HG02840 (cell line): Measurements from ENCODE around the gene SLC25A18.
"Not testable (repeated sequence)": the region's sequence is repeated elsewhere in the genome, so short reads cannot be mapped to it uniquely, and the experiment has no call there.

ENCODE experiments used
- ATAC-seq: cut with Tn5 transposase; IDR thresholded peaks from one replicate; pipeline ENCODE4 v1.9.1; 2021; ENCODE audit warnings: mild to moderate bottlenecking, moderate library complexity, moderate number of reproducible peaks; ENCODE audit not compliant: unreplicated experiment, low FRiP score

SLC25A18 gene, protein sequence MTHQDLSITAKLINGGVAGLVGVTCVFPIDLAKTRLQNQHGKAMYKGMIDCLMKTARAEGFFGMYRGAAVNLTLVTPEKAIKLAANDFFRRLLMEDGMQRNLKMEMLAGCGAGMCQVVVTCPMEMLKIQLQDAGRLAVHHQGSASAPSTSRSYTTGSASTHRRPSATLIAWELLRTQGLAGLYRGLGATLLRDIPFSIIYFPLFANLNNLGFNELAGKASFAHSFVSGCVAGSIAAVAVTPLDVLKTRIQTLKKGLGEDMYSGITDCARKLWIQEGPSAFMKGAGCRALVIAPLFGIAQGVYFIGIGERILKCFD

DNA sequence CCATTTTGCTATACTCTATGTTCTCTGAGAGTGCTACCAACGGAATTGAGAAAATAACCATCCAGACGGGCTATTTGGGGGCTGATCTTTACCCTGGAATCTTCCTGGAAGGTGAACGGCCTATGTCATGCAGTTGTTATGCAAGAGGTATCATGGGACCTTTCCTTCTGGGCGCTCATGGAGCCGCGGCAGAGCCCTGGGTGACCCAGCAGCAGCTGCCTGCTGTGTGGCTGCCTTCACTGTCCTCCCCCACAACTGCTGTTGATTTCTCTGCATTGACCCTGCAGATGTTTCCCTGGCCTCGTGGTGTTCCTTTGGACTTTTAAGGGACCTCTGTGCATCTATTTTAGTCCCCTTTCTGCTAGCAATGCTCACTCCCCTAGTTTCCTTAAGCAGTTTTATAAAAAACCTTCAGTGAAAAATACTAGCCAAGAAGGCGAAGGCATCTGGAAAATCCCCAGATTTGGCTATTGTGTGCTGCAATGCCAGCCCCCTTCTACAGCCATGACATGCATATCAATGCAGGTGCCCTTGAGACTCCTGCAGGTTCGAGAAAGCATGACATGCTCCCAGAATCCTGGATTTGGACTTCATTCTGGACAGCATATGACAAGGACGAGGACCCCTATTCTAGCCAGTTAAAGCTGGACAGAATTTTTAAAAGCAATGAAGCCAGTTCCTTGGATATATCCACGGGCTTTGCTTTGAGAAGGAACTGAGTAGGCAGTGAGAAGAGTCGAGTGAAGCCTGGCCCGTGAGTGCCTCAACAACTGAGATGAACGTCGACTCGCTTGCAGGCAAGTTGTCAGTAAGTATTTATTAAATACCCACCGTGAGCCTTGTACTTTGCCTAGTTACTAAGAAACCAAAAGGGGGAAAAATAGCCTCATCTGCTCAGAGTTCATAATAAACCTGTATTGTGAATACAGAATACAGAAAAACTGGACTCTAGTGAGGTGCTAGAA, at the start of gene SLC25A18:
Gene SLC25A18, plus strand, starts transcription at position 593 of the 965 bp plus-strand sequence. CDS start 16,447 bp downstream, outside the sequence.
- no peak for ATAC-seq

DNA sequence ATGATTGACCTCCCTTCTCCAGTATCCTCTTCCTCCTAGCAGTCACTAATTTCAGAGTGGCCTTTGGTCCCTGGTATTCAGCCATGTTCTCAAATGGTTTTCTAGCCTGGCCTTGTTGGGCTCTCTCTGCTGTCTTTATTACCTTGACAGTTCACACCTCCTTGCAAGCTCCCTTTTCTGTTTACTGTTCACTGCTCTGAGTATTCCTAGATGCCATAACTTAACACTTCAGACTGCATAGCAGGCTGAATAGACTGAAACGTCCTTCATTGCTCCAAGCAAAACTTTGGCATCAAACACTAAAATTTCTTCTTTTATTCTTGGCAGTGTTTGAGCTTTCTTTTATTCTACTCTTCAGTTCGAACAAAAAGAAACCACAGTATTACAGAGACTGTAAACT, 49.7 kb upstream of the SLC25A18 start:
- no peak for ATAC-seq

DNA sequence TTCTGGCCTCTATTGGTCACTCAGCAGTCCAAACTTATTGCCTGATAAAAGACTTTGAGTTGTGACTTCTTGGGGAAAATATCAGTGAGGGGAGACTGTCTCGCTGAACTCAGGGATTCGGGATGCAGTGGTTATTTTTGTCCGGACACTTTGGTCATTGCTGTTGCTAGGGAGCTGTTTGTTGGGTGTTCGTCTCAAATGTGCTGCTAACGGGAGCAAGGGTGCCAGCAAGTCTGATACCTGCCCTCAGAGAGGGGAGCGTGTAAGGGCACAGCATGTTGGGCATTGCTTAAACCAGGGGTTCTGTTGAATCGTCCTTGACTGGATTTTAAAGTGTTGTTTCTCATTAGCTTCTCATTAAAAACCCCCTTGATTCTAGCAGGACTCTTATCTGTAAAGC, 49.2 kb upstream of the SLC25A18 start:
- no peak for ATAC-seq

DNA sequence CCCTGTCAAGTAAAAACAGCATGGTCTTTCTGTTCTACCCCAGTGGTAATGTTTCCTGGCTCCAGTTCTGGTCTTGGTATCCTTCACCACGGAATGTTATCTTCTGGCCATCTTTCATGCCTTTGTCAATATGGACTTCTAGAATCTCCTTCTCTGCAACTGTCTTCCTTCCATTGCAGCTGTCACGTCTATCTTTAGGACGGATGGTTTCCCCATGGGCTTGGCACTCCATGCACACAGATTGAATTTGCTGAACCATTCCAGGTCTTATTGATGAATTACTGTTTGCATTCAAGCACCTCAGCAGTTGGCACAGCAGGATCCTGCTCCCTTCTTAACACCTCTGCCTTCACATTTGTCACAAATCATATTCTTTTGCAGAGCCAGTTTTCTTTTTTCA, 44.9 kb upstream of the SLC25A18 start:
- no peak for ATAC-seq

DNA sequence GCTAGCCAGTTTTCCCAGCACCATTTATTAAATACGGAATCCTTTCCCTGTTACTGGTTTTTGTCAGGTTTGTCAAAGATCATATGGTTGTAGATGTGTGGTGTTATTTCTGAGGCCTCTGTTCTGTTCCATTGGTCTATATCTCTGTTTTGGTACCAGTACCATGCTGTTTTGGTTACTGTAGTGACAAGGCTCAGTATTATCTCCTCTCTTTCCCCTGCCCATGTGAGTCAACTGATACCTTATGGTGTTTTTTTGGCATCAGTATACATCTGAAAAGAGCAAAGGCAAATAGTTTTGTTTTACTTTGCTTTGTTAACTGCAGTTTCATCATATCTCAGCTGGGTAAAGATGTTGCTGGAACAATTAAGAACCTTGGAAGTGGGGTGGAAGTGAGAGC, 41.3 kb upstream of the SLC25A18 start:
- not testable (repeated sequence) for ATAC-seq

DNA sequence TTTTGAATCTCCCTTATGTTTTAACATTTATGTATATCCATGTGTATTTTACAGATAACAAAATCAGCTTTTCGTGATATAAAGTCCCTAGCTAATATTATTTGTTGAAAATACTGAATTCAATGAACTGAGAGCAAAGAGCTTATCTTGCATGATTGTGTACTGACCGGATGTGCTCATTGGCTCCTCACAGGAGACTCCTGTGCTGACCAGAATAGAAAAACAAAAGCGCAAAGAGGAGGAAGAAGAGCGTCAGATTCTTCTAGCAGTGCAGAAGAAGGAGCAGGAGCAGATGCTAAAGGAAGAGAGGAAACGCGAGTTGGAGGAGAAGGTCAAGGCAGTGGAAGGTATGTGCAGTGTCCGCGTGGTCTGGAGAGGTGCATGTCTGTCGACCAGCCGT, 39.4 kb upstream of the SLC25A18 start:
- ATAC-seq = no peak

DNA sequence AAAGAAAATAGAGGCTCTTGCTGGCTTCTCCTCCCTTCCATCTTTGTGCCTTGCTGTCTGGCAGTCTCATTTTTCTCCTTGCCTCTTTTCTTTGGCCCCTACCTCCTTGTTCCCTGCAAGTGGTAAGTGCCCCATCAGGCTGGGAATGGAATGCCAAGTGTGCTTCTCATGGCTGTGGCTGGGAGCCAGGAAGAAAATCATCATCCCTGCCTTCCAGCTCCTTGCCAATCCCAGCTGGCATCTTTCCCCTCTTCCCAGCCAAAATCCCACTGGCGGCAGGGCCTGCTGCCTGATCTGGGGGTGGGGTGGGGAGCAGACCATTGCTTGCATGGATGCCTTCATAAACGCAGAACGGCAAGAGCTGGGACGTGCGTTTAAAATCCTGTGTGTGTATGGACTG, 27.0 kb upstream of the SLC25A18 start:
- ATAC-seq = no peak

DNA sequence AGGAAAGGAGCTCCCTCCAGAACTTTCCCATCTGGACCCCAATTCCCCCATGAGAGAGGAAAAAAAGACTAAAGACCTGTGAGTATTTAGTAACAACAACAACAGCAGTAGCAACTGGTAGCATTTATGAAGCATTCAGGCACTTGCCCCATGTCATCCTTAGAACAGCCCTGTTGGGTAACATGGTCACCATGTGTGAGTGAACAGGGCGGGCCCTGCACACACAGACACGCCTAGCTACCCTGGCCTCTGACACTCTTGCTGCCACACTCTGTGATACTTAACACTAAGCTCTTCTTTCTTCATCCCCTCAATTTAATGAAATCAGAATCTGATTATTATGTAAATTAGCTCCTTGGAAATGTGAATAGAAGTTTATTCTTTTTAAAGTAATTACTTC, 26.1 kb upstream of the SLC25A18 start:
- no peak for ATAC-seq

DNA sequence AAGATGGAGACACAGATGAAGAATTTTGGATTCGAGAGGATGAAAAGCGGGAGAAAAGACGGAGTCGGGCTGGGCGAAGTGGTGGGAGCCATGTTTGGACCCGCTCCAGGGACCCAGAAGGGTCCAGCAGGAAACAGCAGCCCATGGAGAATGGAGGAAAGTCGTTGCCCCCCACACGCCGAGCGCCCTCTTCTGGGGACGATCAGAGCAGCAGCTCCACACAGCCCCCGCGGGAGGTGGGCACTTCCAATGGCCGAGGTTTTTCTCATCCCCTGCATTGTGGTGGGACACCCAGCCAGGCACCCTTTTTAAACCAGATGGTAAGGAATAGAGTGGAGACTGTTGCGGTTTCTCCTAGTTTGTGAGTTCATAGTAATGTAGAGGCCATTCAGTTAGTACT, 22.8 kb upstream of the SLC25A18 start:
- no peak for ATAC-seq

DNA sequence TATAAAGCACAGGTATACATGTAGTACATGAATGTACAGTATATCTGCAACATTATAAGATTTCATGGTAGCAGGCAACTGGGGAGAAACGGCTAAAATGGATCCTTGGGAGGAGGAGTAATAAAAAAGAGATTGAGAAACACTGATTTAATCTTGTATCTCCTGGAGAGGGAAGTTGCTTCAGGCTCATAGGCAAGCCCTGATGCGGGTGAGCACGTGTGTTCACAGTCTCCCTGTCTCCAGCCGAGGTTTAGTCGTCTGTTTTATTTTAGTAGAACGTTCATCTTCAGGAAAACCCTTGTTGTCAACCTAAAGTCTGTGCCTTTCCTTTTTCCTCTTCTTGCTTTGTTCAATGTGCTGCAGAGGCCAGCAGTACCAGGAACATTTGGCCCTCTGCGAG, 21.8 kb upstream of the SLC25A18 start:
- no peak for ATAC-seq

DNA sequence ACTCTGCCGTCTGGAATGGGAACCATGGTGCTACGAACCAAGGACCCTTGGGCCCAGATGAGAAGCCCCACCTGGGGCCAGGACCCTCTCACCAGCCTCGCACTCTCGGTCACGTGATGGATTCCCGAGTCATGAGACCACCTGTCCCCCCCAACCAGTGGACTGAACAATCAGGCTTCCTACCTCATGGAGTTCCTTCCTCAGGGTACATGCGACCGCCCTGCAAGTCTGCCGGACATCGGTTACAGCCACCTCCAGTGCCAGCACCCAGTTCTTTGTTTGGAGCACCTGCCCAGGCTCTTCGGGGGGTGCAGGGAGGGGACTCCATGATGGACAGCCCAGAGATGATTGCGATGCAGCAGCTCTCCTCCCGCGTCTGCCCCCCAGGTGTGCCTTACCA, 20.8 kb upstream of the SLC25A18 start:
- no peak for ATAC-seq

DNA sequence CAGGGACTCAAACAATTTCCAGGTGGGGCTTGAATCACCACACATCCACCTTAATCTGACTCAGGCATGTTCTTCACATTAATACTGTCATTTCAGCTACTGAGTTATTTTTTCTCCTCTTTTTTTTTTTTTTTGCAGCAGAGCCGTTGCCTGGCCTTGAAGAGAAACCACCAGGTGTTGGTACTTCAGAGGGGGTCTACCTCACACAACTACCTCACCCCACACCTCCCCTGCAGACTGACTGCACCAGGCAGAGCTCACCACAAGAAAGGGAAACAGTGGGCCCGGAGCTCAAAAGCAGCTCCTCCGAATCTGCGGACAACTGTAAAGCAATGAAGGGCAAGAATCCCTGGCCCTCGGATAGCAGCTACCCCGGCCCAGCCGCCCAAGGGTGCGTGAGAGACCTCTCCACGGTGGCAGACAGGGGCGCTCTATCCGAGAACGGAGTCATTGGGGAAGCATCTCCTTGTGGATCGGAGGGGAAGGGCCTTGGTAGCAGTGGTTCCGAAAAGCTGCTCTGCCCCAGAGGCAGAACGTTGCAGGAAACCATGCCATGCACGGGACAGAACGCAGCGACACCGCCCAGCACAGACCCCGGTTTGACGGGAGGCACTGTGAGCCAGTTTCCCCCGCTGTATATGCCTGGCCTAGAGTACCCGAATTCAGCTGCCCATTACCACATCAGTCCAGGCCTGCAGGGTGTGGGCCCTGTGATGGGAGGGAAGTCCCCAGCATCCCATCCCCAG, 15.1 kb upstream of the SLC25A18 start:
- ATAC-seq = no peak

DNA sequence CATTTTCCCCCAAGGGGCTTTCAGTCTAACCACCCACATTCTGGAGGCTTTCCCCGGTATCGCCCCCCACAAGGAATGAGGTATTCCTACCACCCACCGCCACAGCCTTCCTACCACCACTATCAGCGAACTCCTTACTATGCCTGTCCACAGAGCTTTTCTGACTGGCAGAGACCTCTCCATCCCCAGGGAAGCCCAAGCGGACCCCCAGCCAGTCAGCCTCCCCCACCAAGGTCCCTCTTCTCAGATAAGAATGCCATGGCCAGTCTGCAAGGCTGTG, 14.6 kb upstream of the SLC25A18 start:
- ATAC-seq = no peak

DNA sequence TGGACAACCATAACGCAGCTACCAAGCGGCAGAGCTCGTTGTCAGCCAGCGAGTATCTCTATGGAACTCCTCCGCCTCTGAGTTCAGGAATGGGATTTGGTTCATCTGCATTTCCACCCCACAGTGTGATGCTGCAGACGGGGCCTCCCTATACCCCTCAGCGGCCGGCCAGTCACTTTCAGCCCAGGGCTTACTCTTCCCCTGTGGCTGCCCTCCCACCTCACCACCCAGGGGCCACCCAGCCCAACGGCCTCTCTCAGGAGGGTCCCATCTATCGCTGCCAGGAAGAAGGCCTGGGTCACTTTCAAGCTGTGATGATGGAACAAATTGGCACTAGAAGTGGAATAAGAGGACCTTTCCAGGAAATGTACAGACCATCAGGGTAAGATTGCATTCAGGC, 14.1 kb upstream of the SLC25A18 start:
- ATAC-seq = no peak

DNA sequence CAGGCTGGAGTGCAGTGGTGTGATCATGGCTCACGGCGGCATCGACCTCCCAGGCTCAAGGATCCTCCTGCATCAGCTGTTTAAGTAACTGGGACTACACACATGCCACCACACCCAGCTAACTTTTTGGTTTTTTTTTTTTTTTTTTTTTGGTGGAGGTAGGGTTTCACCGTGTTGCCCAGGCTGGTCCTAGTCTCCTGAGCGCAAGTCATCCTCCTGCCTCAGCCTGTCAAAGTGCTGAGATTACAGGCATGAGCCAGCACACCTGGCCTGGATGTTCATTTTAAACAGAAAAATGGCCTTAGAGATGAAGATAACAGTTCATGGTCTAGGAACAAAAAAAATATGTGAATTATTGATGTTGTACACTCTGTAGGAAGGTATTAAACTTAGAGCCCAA, 13.6 kb upstream of the SLC25A18 start:
- ATAC-seq = no peak

DNA sequence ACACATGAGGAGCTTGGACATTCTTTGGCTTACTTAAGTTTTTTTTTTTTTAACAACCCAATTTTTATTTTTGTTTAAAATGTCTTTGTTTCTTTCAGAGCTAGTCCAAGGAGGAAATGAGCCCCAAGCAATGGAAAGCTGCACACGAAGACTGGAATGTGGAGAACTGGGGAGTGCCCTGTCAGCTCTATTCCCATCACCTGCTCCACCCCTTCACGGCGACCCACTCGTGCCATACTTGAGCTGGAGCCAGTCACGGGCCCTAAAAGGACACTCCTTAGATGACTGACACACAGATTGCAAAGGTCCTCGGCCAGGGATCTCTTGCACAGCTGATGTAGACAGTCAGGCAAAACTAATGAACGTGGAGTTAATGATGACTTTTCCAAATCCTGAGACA, 10.6 kb upstream of the SLC25A18 start:
- ATAC-seq = no peak

DNA sequence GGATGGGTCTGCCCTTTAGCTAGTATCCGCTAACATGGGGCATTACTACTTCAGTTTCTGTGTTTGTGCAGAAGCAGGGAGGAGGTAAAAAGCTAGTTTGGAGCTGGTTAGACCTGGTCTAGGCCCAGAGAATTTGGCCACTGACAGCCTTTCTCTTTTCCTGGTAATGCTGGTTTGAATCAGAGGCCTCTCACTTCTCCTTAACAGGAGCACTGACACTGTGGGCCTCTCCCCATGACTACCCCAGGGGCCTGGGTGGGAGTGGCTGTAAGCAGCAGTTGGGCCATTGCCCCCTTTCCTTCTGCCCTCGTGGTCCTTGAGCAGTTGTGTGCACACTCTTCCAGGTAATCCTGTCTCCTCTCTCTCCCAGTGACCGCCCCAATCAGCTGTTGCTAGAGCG, 8.5 kb upstream of the SLC25A18 start:
- no peak for ATAC-seq

DNA sequence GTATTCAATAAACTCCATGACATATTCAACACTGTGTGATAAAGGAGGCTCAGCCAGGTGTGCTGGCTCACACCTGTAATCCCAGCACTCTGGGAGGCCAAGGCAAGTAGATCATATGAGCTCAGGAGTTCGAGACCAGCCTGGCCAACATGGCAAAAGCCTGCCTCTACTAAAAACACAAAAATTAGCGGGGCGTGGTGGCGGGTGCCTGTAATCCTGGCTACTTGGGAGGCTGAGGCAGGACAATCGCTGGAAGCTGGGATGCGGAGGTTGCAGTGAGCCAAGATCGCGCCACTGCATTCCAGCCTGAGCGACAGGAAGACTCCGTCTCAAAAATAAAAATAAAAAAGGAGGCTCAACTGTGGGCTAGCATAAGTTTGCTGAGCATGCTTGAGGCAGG, 4.1 kb upstream of the SLC25A18 start:
- ATAC-seq = no peak

DNA sequence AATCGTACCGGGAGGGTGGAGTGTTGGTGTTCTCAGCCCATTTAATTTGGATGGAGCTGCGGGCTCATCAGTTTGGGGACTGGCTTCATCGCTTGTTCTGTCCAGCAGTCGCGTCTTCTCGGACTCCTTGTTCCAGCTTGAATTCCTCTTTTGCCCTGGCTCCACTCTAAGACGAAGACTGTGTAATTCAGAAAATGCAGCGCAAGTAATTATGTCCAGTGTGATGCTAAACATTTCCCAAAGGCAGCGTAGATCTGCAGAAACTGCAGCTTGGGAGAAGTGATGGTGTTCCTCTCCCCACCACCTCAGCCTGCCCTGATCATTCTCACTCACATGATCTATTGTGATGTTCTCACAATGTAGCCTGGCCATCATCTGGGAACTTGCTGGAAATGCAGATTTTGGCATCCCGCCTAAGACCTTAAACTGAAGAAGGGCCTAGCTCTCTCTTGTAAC, 666 bp downstream of the SLC25A18 start:
- ATAC-seq = no peak

DNA sequence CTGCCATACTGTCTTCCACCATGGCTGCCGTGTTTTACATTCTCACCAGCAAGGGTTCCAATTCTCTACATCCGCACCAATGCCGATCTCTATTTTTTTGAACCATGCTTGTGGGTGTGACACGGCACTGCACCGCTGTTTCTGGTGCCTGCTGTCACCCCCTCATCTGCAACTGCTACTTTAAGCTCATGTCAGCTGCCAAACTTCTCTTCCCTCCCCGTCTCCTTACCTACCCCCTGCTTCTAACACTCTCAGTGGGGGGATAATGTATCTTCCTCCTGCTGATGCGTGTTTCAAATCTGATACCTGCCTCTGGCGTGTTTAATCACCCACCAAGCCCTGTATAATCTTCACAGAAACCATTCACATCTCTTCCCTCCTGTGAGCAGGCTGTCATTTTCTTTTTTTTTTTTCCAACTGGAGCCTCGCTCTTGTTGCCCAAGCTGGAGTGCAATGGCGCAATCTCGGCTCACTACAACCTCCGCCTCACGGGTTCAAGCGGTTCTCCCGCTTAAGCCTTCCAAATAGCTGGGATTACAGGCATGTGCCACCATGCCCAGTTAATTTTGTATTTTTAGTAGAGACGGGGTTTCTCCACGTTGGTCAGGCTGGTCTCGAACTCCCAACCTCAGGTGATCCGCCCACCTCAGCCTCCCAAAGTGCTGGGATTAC, 2.9 kb downstream of the SLC25A18 start:
- ATAC-seq = not testable (repeated sequence)

DNA sequence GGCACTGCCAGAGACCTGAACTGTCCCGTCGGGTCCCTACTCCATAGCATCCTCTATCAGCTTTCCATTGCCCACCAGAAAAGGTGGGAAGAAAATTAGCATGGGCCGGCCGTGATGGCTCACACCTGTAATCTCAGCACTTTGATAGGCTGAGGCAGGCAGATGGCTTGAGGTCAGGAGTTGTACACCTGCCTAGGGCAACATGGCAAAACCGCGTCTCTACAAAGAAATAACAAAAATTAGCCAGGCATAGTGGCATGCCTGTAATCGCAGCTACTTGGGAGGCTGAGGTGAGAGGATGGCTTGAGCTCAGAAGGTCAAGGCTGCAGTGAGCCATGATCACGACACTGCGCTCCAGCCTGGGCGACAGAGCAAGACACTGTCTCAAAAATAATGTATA, 3.5 kb downstream of the SLC25A18 start:
- no peak for ATAC-seq
